HepG2 (cell line): ENCODE measurements around the gene KRTAP29-1. TPM values are rescaled to one million over a fixed set of nuclear protein-coding genes. Genes with fewer than 3 reads are reported as not detected.

Experiments used
- ATAC-seq: fragments of 200-7000 bp; cut with Tn5 transposase; 3 replicates; pipeline ENCODE4 v1.9.1; 2020; ENCODE audit warnings: mild to moderate bottlenecking, moderate library complexity
- BruUV-seq: library from RNA; stranded (reverse); fragments of 400-500 nt; replicated peaks from 2 replicates; lab custom pipeline; 2021; lab: Mats Ljungman, UMichigan
- CTCF ChIA-PET: fragments of 300-600 bp; formaldehyde crosslinking; extraction: SDS; loops from one replicate; lab custom pipeline; 2021; ENCODE audit warnings: low total read pairs, inconsistent platforms, low intra/inter-chr PET ratio; lab: Yijun Ruan, JAX
- POLR2A ChIA-PET: fragments of 350-600 bp; sonication (Branson Sonifier 250); formaldehyde crosslinking; loops from one replicate; lab custom pipeline; 2020; ENCODE audit warnings: antibody characterized with exemption, inconsistent platforms; lab: Yijun Ruan, JAX
- DNase-seq: peaks from one replicate; pipeline ENCODE4 v3.0.0-alpha.2; 2015; ENCODE audit warnings: low spot score
- FAIRE-seq: peaks from 3 replicates; lab custom pipeline; 2011; peaks lifted over from hg19 to GRCh38; lab: Jason Lieb, UNC
- H2AFZ ChIP-seq: one replicate; pipeline ENCODE4 v1.6.1; 2011; ENCODE audit warnings: low read length, inconsistent platforms
- H3K27ac ChIP-seq: fragments of 300-600 bp; 3 replicates; pipeline ENCODE4 v1.8.0; 2011; ENCODE audit warnings: mixed run types, mild to moderate bottlenecking, mixed read lengths, low read length, inconsistent platforms; ENCODE audit not compliant: insufficient read depth; ENCODE audit errors: extremely low read length
- H3K27me3 ChIP-seq, 2 experiments: fragments of 200-600 bp in 1 of 2; 2 replicates in 1 of 2; 3 replicates in 1 of 2; pipeline versions ENCODE4 v1.6.0 to v1.8.0; 2011; ENCODE audit warnings: low read length in 2 of 2, mild to moderate bottlenecking in 2 of 2, moderate library complexity in 2 of 2, inconsistent platforms in 1 of 2; ENCODE audit not compliant: insufficient read depth in 2 of 2, control insufficient read depth in 1 of 2
- H3K36me3 ChIP-seq, 2 experiments: fragments of 200-600 bp in 1 of 2; replicated peaks in 1 of 2; 2 replicates in 1 of 2; 3 replicates in 1 of 2; pipeline versions ENCODE4 v1.5.1 to v1.8.0; 2011; ENCODE audit warnings: low read length in 2 of 2, inconsistent platforms in 1 of 2; ENCODE audit not compliant: insufficient read depth in 2 of 2, control insufficient read depth in 1 of 2
- H3K4me1 ChIP-seq: 2 replicates; pipeline ENCODE4 v1.5.1; 2012; ENCODE audit warnings: low read length, inconsistent platforms; ENCODE audit not compliant: insufficient read depth
- H3K4me2 ChIP-seq: 2 replicates; pipeline ENCODE4 v1.6.0; 2011; ENCODE audit warnings: low read depth, low read length, inconsistent platforms
- H3K4me3 ChIP-seq, 3 experiments: fragments of 200-600 bp in 1 of 3; sonication (generic), shearing (Covaris generic) in 1 of 3; replicated peaks in 1 of 3; 2 replicates each; pipeline ENCODE4 v1.5.1; 2011 to 2016; ENCODE audit warnings: low read length in 3 of 3, inconsistent platforms in 2 of 3, low read depth in 2 of 3, mild to moderate bottlenecking in 2 of 3, control low read depth in 1 of 3, mixed read lengths in 1 of 3; ENCODE audit not compliant: insufficient read depth in 1 of 3
- H3K79me2 ChIP-seq: one replicate; pipeline ENCODE4 v1.6.1; 2011; ENCODE audit warnings: low read length, inconsistent platforms; ENCODE audit not compliant: insufficient read depth
- H3K9ac ChIP-seq: 2 replicates; pipeline ENCODE4 v1.6.0; 2011; ENCODE audit warnings: mild to moderate bottlenecking, low read depth, low read length, inconsistent platforms; ENCODE audit not compliant: insufficient read depth
- H3K9me3 ChIP-seq: 2 replicates; pipeline ENCODE4 v1.5.1; 2012; ENCODE audit warnings: mild to moderate bottlenecking, low read length
- H4K20me1 ChIP-seq: 2 replicates; pipeline ENCODE4 v1.6.0; 2011; ENCODE audit warnings: inconsistent platforms, mild to moderate bottlenecking, low read length, moderate library complexity; ENCODE audit not compliant: insufficient read depth
- FOXM1 ChIP-seq: sonication (generic); formaldehyde crosslinking; IDR thresholded peaks from 2 replicates; pipeline ENCODE4 v1.5.0; 2020; ENCODE audit warnings: missing genetic modification reagents
- FOXO4 ChIP-seq: sonication (generic); formaldehyde crosslinking; conservative IDR thresholded peaks from 2 replicates; pipeline ENCODE4 v1.8.1; 2023; ENCODE audit warnings: missing genetic modification reagents
- MAFF ChIP-seq: IDR thresholded peaks from 2 replicates; pipeline ENCODE4 v1.6.1; 2011; ENCODE audit warnings: low read depth, low read length, improper control_type of control experiment
- MEIS1 ChIP-seq: sonication (generic); formaldehyde crosslinking; IDR thresholded peaks from 2 replicates; pipeline ENCODE4 v1.9.0; 2021; ENCODE audit warnings: mild to moderate bottlenecking, missing genetic modification reagents, moderate library complexity, borderline replicate concordance
- MLXIP ChIP-seq: sonication (generic); formaldehyde crosslinking; IDR thresholded peaks from 2 replicates; pipeline ENCODE4 v1.9.0; 2021; ENCODE audit warnings: missing genetic modification reagents, borderline replicate concordance
- SRSF1 ChIP-seq: fragments of 200-400 bp; formaldehyde crosslinking; optimal IDR thresholded peaks from 2 replicates; pipeline ENCODE3; 2017; ENCODE audit warnings: mild to moderate bottlenecking, low read depth, low read length, moderate library complexity
- WGBS: methylation state at CpG from one replicate; pipeline ENCODE4 v1.1.6; 2017; ENCODE audit warnings: low lambda C conversion rate; 5-methylcytosine and 5-hydroxymethylcytosine counted together
- in situ Hi-C: cut with HindIII; loops from 2 replicates; pipeline ENCODE4 v1.10.0; 2017; ENCODE audit warnings: low pct_unique_long_range_greater_than_20kb; ENCODE audit not compliant: extremely low pct_ligation_motif_present
- intact Hi-C: fragments of 100-400 bp; cut with micrococcal nuclease; formaldehyde crosslinking; loops from one replicate; pipeline ENCODE4 v1.10.0; 2022; ENCODE audit not compliant: unreplicated experiment
- polyA plus RNA-seq, 8 experiments: library from polyadenylated mRNA; depleted of rRNA in 3 of 8; stranded (reverse) in 7 of 8; unstranded in 1 of 8; fragments of >200 nt; fragmentation: Illumina TruSeq in 4 of 8; extraction: Trizol in 4 of 8; gene quantifications; 2 replicates each; pipeline versions ENCODE4 v1.2.1 to v1.2.3, GENCODE V29; 2011 to 2016; ENCODE audit warnings: low read depth in 4 of 8, missing spikeins in 1 of 8, mixed read lengths in 1 of 8; ENCODE audit not compliant: insufficient read depth in 1 of 8
- total RNA-seq, 5 experiments: library from RNA; depleted of rRNA; stranded (reverse); fragments of >200 nt; fragmentation: Illumina TruSeq; extraction: Trizol; gene quantifications; 2 replicates each; pipeline ENCODE4 v1.2.3, GENCODE V29; 2016; ENCODE audit warnings: low read depth in 1 of 5

KRTAP29-1 gene
- total and polyA plus RNA-seq, 2 of the 13 experiments (the other 11 are each of a cell fraction or from before 2014, with no cell fraction given), result not detected

GRCh38 chr17:41298458-41299135 lies 4.1 kb downstream of the KRTAP29-1 start:
- DNase-seq (no peak), FAIRE-seq (no peak), ATAC-seq (no peak; the same call in 2 of the 3 replicates)
- no peaks in the 10 kb centered on the region for H3K4me1 ChIP-seq
- H3K79me2 ChIP-seq, result no peaks in the 10 kb centered on the region
- TF ChIP-seq MEIS1 (CRISPR knock-in tag) (no peak), MAFF (no peak), FOXM1 (CRISPR knock-in tag) (no peak), SRSF1 (no peak), FOXO4 (CRISPR knock-in tag) (0 out of 2 replicates have a peak, but pooled peaks have one; percentile 52), MLXIP (no peak)
- ChIA-PET CTCF (no interaction called here), POLR2A (no interaction called here)
- no peaks in the 10 kb centered on the region for H4K20me1 ChIP-seq
- BruUV-seq, result no TSS peak
- intact Hi-C loops, result no loop called here
- in situ Hi-C loops, result no loop called here
- peaks cover 2 to 18% of the 10 kb centered on the region in 2 experiments; a peak in 3 of 5 replicates for H3K27me3 ChIP-seq
- H3K9ac ChIP-seq, result no peak overlapping the region
- 33% methylated on average over 15 of the region's 20 CpGs for WGBS
- H3K4me3 ChIP-seq, result no peak overlapping the region
- H3K27ac ChIP-seq, result no peak overlapping the region
- no peak overlapping the region for H2AFZ ChIP-seq
- H3K9me3 ChIP-seq, result no peaks in the 10 kb centered on the region
- H3K4me2 ChIP-seq, result no peak overlapping the region
- H3K36me3 ChIP-seq, result no peaks in the 10 kb centered on the region
